ENCODE measurements around the gene GGT6.
A peak's percentile ranks its signal among the peaks of the same experiment; 100 is the strongest.

The GGT6 gene

DNA sequence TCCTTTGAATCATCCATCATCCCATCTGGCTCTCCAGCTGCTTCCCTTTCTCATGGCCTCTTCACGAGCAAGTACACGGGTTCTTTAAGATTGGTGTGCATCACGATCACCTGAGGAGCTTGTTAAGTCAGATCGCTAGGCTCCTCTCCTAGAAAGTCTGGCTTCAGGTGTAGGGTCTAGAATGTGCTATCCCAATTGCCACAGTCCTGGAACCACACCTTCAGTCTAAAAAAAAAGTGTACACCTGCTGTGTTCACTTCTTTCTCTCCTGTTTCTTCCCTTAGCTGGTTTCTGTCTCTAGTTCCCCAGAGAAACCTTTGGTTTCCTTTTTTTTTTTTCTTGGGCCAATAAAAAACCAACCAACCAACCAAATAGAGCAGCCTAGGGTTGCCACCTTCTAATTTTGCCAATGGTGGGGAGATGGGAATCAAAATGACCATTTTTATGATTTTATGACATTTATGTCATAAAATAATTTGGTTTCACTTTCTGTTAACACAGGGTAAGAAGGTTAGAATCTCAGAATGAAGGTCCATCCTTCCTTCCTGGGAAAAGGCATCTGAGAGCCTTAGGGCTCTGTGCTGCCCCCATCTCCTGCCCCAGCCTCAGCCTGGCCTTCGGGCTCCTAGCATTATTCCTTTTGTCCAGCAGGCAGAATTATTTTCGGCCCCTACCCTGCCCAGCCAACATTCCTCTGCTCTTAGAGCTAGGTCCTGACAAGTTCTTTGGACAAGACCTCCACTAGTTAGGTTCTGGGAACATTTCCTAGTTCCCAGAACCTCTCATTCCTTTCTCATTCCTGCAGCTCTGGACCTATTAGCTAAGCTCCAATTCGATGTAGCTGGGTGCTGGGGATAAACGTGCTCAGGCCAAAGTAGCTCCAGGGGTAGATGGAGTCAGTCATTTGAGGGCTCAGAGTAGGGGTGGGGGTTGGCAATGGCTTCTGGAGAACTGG lies 1.9 kb upstream of the GGT6 start:
- Histone ChIP-seq H3K4me3 (ENCODE audit: low read length) (no peak overlapping the region), H4K5ac (ENCODE audit: low read length) (no peak overlapping the region), H3K27ac (ENCODE audit: low read depth, low read length) (no peak overlapping the region), H3K18ac (ENCODE audit: low read length) (no peak overlapping the region), H2BK120ac (ENCODE audit: low read depth, low read length) (no peak overlapping the region), H3K4me2 (ENCODE audit: low read length) (no peak overlapping the region), H3K4me1 (ENCODE audit: control insufficient read depth, low read depth, low read length) (no peaks in the 10 kb centered on the region), H3K9ac (ENCODE audit: low read length) (no peak overlapping the region), H3K79me2 (ENCODE audit: control insufficient read depth, insufficient read depth, low read length) (no peaks in the 10 kb centered on the region), H2BK15ac (replicated peaks; ENCODE audit: low read depth) (no peak overlapping the region), H3K56ac (ENCODE audit: low read length) (no peak overlapping the region), H3K27me3 (ENCODE audit: insufficient read depth, low read length, poor library complexity) (no peaks in the 10 kb centered on the region), H3K36me3 (ENCODE audit: control insufficient read depth, insufficient read depth, low read length) (no peaks in the 10 kb centered on the region), H3K23ac (ENCODE audit: low read length) (no peak overlapping the region), H2BK5ac (ENCODE audit: low read length) (no peak overlapping the region), H3K79me1 (ENCODE audit: low read length) (no peaks in the 10 kb centered on the region), H2AK5ac (ENCODE audit: low read length) (no peak overlapping the region), H3K4ac (ENCODE audit: low read depth, low read length) (no peak overlapping the region), H4K8ac (ENCODE audit: low read depth, low read length) (no peak overlapping the region)
- no CpG with 5 or more reads among the region's 8 CpGs for WGBS (ENCODE audit: extremely low coverage, insufficient coverage, low lambda C conversion rate)
- DNase-seq: no peak

DNA sequence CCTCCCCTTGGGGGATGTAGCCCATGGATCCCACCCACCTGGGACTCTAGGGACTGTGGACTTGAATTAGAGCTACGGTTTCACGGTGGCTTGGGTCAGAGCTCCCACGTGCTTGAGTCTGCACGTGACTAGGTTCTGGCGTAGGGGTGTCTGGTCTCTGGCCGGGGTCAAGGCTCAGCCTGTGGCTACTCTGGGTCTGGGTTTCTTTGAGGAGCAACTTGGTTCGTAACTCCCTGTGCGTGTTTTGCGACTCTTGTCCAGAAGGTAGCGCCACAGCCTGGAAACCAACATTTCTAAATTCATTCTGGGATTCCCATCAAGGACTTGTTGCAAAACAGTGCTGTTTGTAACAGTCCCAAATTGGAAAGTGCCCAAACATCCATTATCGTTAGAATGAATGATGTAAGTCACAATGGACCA lies 470 bp upstream of the GGT6 start:
- DNase-seq: peak; percentile 35
- Histone ChIP-seq H3K56ac (ENCODE audit: low read length) (no peak overlapping the region), H2AK5ac (ENCODE audit: low read length) (no peak overlapping the region), H3K27ac (ENCODE audit: low read depth, low read length) (no peak overlapping the region), H2BK15ac (replicated peaks; ENCODE audit: low read depth) (no peak overlapping the region), H3K4ac (ENCODE audit: low read depth, low read length) (no peak overlapping the region), H3K4me1 (ENCODE audit: control insufficient read depth, low read depth, low read length) (peaks cover 3% of the 10 kb centered on the region), H3K9ac (ENCODE audit: low read length) (no peak overlapping the region), H2BK5ac (ENCODE audit: low read length) (no peak overlapping the region), H3K4me2 (ENCODE audit: low read length) (no peak overlapping the region), H4K8ac (ENCODE audit: low read depth, low read length) (no peak overlapping the region), H3K18ac (ENCODE audit: low read length) (no peak overlapping the region), H2BK120ac (ENCODE audit: low read depth, low read length) (no peak overlapping the region), H4K5ac (ENCODE audit: low read length) (no peak overlapping the region), H3K27me3 (ENCODE audit: insufficient read depth, low read length, poor library complexity) (no peaks in the 10 kb centered on the region), H3K23ac (ENCODE audit: low read length) (no peak overlapping the region), H3K36me3 (ENCODE audit: control insufficient read depth, insufficient read depth, low read length) (no peaks in the 10 kb centered on the region), H3K79me1 (ENCODE audit: low read length) (no peaks in the 10 kb centered on the region), H3K79me2 (ENCODE audit: control insufficient read depth, insufficient read depth, low read length) (no peaks in the 10 kb centered on the region), H3K4me3 (ENCODE audit: low read length) (no peak overlapping the region)
- WGBS (ENCODE audit: extremely low coverage, insufficient coverage, low lambda C conversion rate): no CpG with 5 or more reads among the region's 11 CpGs

DNA sequence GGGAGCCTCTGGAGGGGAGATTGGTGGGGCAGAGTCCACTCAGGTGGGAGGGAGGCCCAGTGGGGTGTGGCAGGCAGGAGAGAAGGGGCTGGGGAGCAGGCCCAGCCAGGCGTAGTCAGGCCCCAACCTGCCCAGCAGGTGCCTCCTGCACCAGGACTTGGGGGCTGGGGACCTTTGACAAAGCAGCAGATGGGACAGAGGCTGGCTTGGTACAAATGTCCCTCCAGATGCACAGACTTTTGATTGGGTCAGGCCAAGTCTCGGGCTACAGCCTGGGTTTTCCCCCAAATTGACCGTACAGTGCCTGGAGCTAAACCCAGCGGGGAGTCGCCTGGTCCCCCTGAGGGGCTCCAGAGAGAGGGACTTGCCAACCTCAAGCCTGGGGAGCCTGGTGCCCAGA lies 411 bp downstream of the GGT6 start:
- Histone ChIP-seq H3K27ac (ENCODE audit: low read depth, low read length) (no peak overlapping the region), H3K4me2 (ENCODE audit: low read length) (no peak overlapping the region), H2AK5ac (ENCODE audit: low read length) (no peak overlapping the region), H3K4me1 (ENCODE audit: control insufficient read depth, low read depth, low read length) (peaks cover 3% of the 10 kb centered on the region), H2BK15ac (replicated peaks; ENCODE audit: low read depth) (no peak overlapping the region), H3K56ac (ENCODE audit: low read length) (no peak overlapping the region), H3K4me3 (ENCODE audit: low read length) (no peak overlapping the region), H4K5ac (ENCODE audit: low read length) (no peak overlapping the region), H3K79me1 (ENCODE audit: low read length) (no peaks in the 10 kb centered on the region), H3K79me2 (ENCODE audit: control insufficient read depth, insufficient read depth, low read length) (peaks cover 2% of the 10 kb centered on the region), H3K4ac (ENCODE audit: low read depth, low read length) (no peak overlapping the region), H3K9ac (ENCODE audit: low read length) (no peak overlapping the region), H2BK120ac (ENCODE audit: low read depth, low read length) (no peak overlapping the region), H3K27me3 (ENCODE audit: insufficient read depth, low read length, poor library complexity) (no peaks in the 10 kb centered on the region), H3K18ac (ENCODE audit: low read length) (no peak overlapping the region), H3K36me3 (ENCODE audit: control insufficient read depth, insufficient read depth, low read length) (no peaks in the 10 kb centered on the region), H4K8ac (ENCODE audit: low read depth, low read length) (no peak overlapping the region), H3K23ac (ENCODE audit: low read length) (no peak overlapping the region), H2BK5ac (ENCODE audit: low read length) (no peak overlapping the region)
- no CpG with 5 or more reads among the region's 5 CpGs for WGBS (ENCODE audit: extremely low coverage, insufficient coverage, low lambda C conversion rate)
- DNase-seq: no peak

DNA sequence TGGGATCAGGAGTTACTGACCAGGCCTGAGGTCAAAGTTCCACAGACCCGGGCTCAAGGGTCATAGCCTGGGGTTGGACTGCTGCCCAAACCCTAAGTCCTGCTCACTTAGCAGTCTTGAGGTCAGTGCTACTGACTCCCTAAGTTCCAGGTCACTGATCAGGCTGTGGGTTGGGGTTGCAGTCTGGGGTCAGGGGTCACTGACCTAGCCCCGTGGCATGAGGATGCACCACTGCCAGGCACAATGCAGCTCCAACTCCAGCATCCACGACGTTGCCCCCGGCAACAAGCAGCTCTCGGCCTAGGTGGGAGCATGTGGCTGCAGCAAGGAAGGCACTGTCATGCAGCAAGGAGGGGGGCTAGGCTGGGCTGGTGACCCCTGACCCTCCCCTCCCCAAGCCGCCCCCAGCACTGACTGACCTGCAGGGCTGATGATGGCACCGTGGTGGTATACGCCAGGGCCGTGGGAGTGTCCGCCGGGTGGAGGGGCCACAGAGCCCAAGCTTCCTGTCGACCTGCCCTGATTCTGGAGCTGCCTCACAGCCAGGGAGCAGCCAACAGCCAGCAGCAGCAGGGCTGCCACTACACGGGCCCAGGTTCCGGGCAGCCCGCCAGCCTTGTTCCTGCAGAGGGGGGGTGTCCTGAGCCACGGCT lies 1.1 kb downstream of the GGT6 start:
- Histone ChIP-seq H4K5ac (ENCODE audit: low read length) (no peak overlapping the region), H3K27ac (ENCODE audit: low read depth, low read length) (no peak overlapping the region), H4K8ac (ENCODE audit: low read depth, low read length) (no peak overlapping the region), H3K4ac (ENCODE audit: low read depth, low read length) (no peak overlapping the region), H2AK5ac (ENCODE audit: low read length) (no peak overlapping the region), H3K9ac (ENCODE audit: low read length) (no peak overlapping the region), H3K79me2 (ENCODE audit: control insufficient read depth, insufficient read depth, low read length) (peaks cover 9% of the 10 kb centered on the region), H3K18ac (ENCODE audit: low read length) (no peak overlapping the region), H2BK120ac (ENCODE audit: low read depth, low read length) (no peak overlapping the region), H3K36me3 (ENCODE audit: control insufficient read depth, insufficient read depth, low read length) (no peaks in the 10 kb centered on the region), H2BK15ac (replicated peaks; ENCODE audit: low read depth) (no peak overlapping the region), H3K23ac (ENCODE audit: low read length) (no peak overlapping the region), H3K79me1 (ENCODE audit: low read length) (no peaks in the 10 kb centered on the region), H3K56ac (ENCODE audit: low read length) (no peak overlapping the region), H3K27me3 (ENCODE audit: insufficient read depth, low read length, poor library complexity) (no peaks in the 10 kb centered on the region), H3K4me1 (ENCODE audit: control insufficient read depth, low read depth, low read length) (peaks cover 3% of the 10 kb centered on the region), H3K4me2 (ENCODE audit: low read length) (no peak overlapping the region), H2BK5ac (ENCODE audit: low read length) (no peak overlapping the region), H3K4me3 (ENCODE audit: low read length) (no peak overlapping the region)
- DNase-seq: no peak
- WGBS (ENCODE audit: extremely low coverage, insufficient coverage, low lambda C conversion rate): no CpG with 5 or more reads among the region's 17 CpGs

DNA sequence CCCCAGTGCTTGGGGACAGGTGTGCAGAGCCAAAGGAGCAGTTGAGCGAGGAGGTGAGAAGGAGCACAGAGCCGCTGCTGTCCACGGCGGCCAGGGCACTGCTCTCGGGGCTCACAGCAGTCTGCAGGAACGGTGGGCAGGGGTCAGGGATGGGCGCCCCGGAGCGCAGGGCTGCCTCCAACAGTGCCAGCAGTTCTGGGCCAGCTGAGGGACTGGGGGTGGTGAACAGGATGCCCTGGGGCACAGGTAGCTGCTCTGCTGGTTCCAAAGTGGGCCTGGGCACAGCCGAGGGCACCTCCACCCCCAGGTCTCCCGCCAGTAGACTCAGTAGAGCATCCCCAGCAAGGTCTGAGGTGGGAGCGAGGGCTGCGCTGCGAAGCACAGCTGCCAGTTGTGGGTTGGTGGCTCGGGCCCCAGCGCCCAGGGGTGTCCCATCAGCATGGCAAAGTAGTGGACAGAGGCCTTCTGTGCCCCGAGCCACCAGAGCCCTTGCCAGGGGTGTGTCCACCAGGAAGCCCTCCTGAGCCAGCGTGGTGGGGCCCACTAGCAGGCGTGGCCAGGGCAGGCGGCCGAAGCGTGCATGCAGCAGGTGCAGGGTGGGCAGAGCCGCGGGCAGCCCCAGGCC lies 1.9 kb downstream of the GGT6 start:
- H2BK15ac ChIP-seq (replicated peaks; ENCODE audit: low read depth): no peak overlapping the region
- H2AK5ac ChIP-seq (ENCODE audit: low read length): no peak overlapping the region

More for the DNA sequence above, 1.9 kb downstream of the GGT6 start:
- Histone ChIP-seq H4K5ac (ENCODE audit: low read length) (no peak overlapping the region), H3K79me2 (ENCODE audit: control insufficient read depth, insufficient read depth, low read length) (peaks cover 16% of the 10 kb centered on the region), H3K27me3 (ENCODE audit: insufficient read depth, low read length, poor library complexity) (no peaks in the 10 kb centered on the region), H3K36me3 (ENCODE audit: control insufficient read depth, insufficient read depth, low read length) (no peaks in the 10 kb centered on the region), H3K56ac (ENCODE audit: low read length) (no peak overlapping the region), H3K4ac (ENCODE audit: low read depth, low read length) (no peak overlapping the region), H2BK5ac (ENCODE audit: low read length) (no peak overlapping the region), H3K4me2 (ENCODE audit: low read length) (no peak overlapping the region), H3K4me1 (ENCODE audit: control insufficient read depth, low read depth, low read length) (peaks cover 3% of the 10 kb centered on the region), H2BK120ac (ENCODE audit: low read depth, low read length) (no peak overlapping the region), H3K23ac (ENCODE audit: low read length) (no peak overlapping the region), H3K79me1 (ENCODE audit: low read length) (peaks cover 6% of the 10 kb centered on the region), H3K9ac (ENCODE audit: low read length) (no peak overlapping the region), H4K8ac (ENCODE audit: low read depth, low read length) (no peak overlapping the region), H3K4me3 (ENCODE audit: low read length) (no peak overlapping the region), H3K27ac (ENCODE audit: low read depth, low read length) (no peak overlapping the region), H3K18ac (ENCODE audit: low read length) (no peak overlapping the region)
- no CpG with 5 or more reads among the region's 24 CpGs for WGBS (ENCODE audit: extremely low coverage, insufficient coverage, low lambda C conversion rate)
- no peak for DNase-seq
